ENCODE measurements around the gene SLC35C1. TPM values are rescaled to one million over a fixed set of nuclear protein-coding genes. Genes with fewer than 3 reads are reported as not detected.

Gene SLC35C1
- total and polyA plus RNA-seq, 2 donors (not counting 3 experiments of a cell fraction or from before 2014, with no cell fraction given) = 8.5 to 19.8 TPM

GRCh38 chr11:45772449-45772774 is 32.5 kb upstream of the SLC35C1 start:
- FAIRE-seq (no peak), DNase-seq (ENCODE audit: low read depth, low spot score) (no peak)
- H3K4me1 ChIP-seq (ENCODE audit: control insufficient read depth, extremely low read depth, insufficient read depth, low read length) = peaks cover 5% of the 10 kb centered on the region
- intact Hi-C loops (cut with micrococcal nuclease) (loop anchor here (5.0 to 10.0 kb wide), 3 partner anchors 130 to 660 kb away; no protein-coding TSS in a partner anchor), dilution Hi-C loops (cut with MboI; ENCODE audit: extremely low pct_ligation_motif_present, low sequenced_read_pairs) (no loop called here)
- no peak overlapping the region for H3K9ac ChIP-seq (replicated peaks; ENCODE audit: extremely low read depth, insufficient read depth, low read length)
- POLR2A ChIA-PET = no interaction called here
- H3K4me3 ChIP-seq (replicated peaks in 1 of 3; ENCODE audit: insufficient read depth in 1 of 3, low read depth in 1 of 3, low read length in 3 of 3) = no peak overlapping the region
- BruUV-seq (replicated peaks) = no TSS peak
- no peak overlapping the region for H2AFZ ChIP-seq (ENCODE audit: low read depth, low read length)
- H4K20me1 ChIP-seq (replicated peaks; ENCODE audit: control insufficient read depth, extremely low read depth, insufficient read depth, low read length) = no peaks in the 10 kb centered on the region
- TF ChIP-seq POLR2A (IDR thresholded peaks at IDR 0.05; ENCODE audit: low read depth, low read length) (no peak), MYC (IDR thresholded peaks at IDR 0.05; ENCODE audit: low read depth, low read length) (no peak), FOS (IDR thresholded peaks at IDR 0.05; ENCODE audit: borderline replicate concordance, insufficient read depth, low read length) (no peak), GATA2 (IDR thresholded peaks at IDR 0.05; ENCODE audit: insufficient read depth, insufficient read length, low read depth, low read length) (no peak), JUN (IDR thresholded peaks at IDR 0.05; ENCODE audit: borderline replicate concordance, insufficient read depth, insufficient read length, low read depth) (no peak), EZH2 (IDR thresholded peaks at IDR 0.05; ENCODE audit: borderline replicate concordance, low read depth, low read length, severe bottlenecking) (no peak), POLR2AphosphoS5 (IDR thresholded peaks at IDR 0.05; ENCODE audit: insufficient read depth, low read depth, low read length) (no peak)
- TF ChIP-seq, protein P1, sequence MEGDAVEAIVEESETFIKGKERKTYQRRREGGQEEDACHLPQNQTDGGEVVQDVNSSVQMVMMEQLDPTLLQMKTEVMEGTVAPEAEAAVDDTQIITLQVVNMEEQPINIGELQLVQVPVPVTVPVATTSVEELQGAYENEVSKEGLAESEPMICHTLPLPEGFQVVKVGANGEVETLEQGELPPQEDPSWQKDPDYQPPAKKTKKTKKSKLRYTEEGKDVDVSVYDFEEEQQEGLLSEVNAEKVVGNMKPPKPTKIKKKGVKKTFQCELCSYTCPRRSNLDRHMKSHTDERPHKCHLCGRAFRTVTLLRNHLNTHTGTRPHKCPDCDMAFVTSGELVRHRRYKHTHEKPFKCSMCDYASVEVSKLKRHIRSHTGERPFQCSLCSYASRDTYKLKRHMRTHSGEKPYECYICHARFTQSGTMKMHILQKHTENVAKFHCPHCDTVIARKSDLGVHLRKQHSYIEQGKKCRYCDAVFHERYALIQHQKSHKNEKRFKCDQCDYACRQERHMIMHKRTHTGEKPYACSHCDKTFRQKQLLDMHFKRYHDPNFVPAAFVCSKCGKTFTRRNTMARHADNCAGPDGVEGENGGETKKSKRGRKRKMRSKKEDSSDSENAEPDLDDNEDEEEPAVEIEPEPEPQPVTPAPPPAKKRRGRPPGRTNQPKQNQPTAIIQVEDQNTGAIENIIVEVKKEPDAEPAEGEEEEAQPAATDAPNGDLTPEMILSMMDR (IDR thresholded peaks at IDR 0.05; ENCODE audit: extremely low read depth in 1 of 2, insufficient read depth in 1 of 2, low read depth in 1 of 2, low read length in 2 of 2) = no peak
- TF ChIP-seq, protein P2, sequence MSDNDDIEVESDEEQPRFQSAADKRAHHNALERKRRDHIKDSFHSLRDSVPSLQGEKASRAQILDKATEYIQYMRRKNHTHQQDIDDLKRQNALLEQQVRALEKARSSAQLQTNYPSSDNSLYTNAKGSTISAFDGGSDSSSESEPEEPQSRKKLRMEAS (IDR thresholded peaks at IDR 0.05; ENCODE audit: insufficient read depth, insufficient read length) = no peak
- no peak overlapping the region for H3K27ac ChIP-seq (ENCODE audit: insufficient read depth, low read depth, low read length)
- H3K4me2 ChIP-seq (ENCODE audit: insufficient read depth, low read length) = no peak overlapping the region
- H3K9me1 ChIP-seq (replicated peaks; ENCODE audit: control insufficient read depth, extremely low read depth, insufficient read depth, low read length) = no peaks in the 10 kb centered on the region
- peaks cover 0 to 1% of the 10 kb centered on the region in 2 experiments for H3K27me3 ChIP-seq (ENCODE audit: control insufficient read depth in 2 of 2, insufficient read depth in 2 of 2, low read length in 2 of 2)
- H3K36me3 ChIP-seq (ENCODE audit: control insufficient read depth in 2 of 2, extremely low read depth in 1 of 2, insufficient read depth in 2 of 2, low read length in 2 of 2) = no peaks in the 10 kb centered on the region
- H3K79me2 ChIP-seq (ENCODE audit: control insufficient read depth, insufficient read depth, low read length) = no peaks in the 10 kb centered on the region
- no peaks in the 10 kb centered on the region for H3K9me3 ChIP-seq (replicated peaks; ENCODE audit: control insufficient read depth, insufficient read depth, low read length)
- CTCF ChIA-PET = interaction anchor here (0.9 to 2.7 kb wide), 56 partner anchors 10 to 846 kb away, joined by 3 to 349 read pairs (median 7); partner anchors contain the start of gene SLC35C1
